ENCODE data around the gene CAPN11. TPM values are rescaled to one million over a fixed set of nuclear protein-coding genes. Genes with fewer than 3 reads are reported as not detected.

Gene CAPN11
- total and polyA plus RNA-seq, 12 donors = 0.09 to 0.72 (median 0.32) TPM; not detected in 4

- 71 to 81% methylated on average over 6 of the region's 6 CpGs for WGBS, 2 donors
- DNase-seq = no peak
- no peak for TF ChIP-seq CTCF (IDR thresholded peaks at IDR 0.05)
- Histone ChIP-seq H3K4me1 (peaks cover 0 to 62% (median 30%) of the 10 kb centered on the region in 9 donors), H3K9me3 (no peaks in the 10 kb centered on the region), H3K27ac (peak overlapping the region in 2 of 10 donors; percentile 80 to 84), H3K4me3 (no peak overlapping the region), H3K36me3 (peaks cover 0 to 93% (median 16%) of the 10 kb centered on the region in 9 donors), H3K27me3 (no peaks in the 10 kb centered on the region)
- no peak for ATAC-seq
- intact Hi-C loops (cut with DNase I) = no loop called here
Observed at GRCh38 chr6:44111434-44112417, 46.9 kb upstream of the CAPN11 start.

- 51 to 58% methylated on average over 3 of the region's 3 CpGs for WGBS, 2 donors
Observed at GRCh38 chr6:44113414-44113813, 45.2 kb upstream of the CAPN11 start.

GRCh38 chr6:44115866-44116265, 42.8 kb upstream of the CAPN11 start:
- no peak for TF ChIP-seq CTCF (IDR thresholded peaks at IDR 0.05)
- Histone ChIP-seq H3K27ac (no peak overlapping the region), H3K9me3 (no peaks in the 10 kb centered on the region), H3K27me3 (no peaks in the 10 kb centered on the region), H3K4me3 (no peak overlapping the region), H3K36me3 (peaks cover 0 to 55% (median 16%) of the 10 kb centered on the region in 9 donors), H3K4me1 (peaks cover 2 to 63% (median 36%) of the 10 kb centered on the region in 9 donors)
- ATAC-seq (no peak), DNase-seq (no peak)
- intact Hi-C loops (cut with DNase I) = no loop called here
- 70 to 72% methylated on average over 5 of the region's 5 CpGs for WGBS, 2 donors

More at GRCh38 chr6:44113414-44113813, 45.2 kb upstream of the CAPN11 start:
- DNase-seq = no peak
- Histone ChIP-seq H3K4me1 (peaks cover 0 to 62% (median 35%) of the 10 kb centered on the region in 9 donors), H3K36me3 (peaks cover 0 to 77% (median 16%) of the 10 kb centered on the region in 9 donors), H3K27ac (no peak overlapping the region), H3K9me3 (no peaks in the 10 kb centered on the region), H3K27me3 (no peaks in the 10 kb centered on the region), H3K4me3 (no peak overlapping the region)
- intact Hi-C loops (cut with DNase I) = no loop called here
- no peak for TF ChIP-seq CTCF (IDR thresholded peaks at IDR 0.05)
- ATAC-seq = no peak

- Histone ChIP-seq H3K27me3 (no peaks in the 10 kb centered on the region), H3K4me1 (peaks cover 6 to 66% (median 45%) of the 10 kb centered on the region in 9 donors), H3K27ac (peak overlapping the region in 2 of 10 donors; percentile 42 to 48), H3K9me3 (no peaks in the 10 kb centered on the region), H3K4me3 (no peak overlapping the region), H3K36me3 (peaks cover 0 to 45% (median 16%) of the 10 kb centered on the region in 9 donors)
- no peak for TF ChIP-seq CTCF (IDR thresholded peaks at IDR 0.05)
- intact Hi-C loops (cut with DNase I) = no loop called here
- WGBS, 2 donors = 36 to 60% methylated on average over 4 of the region's 4 CpGs
- peak in 2 of 8 donors; percentile 32 to 50 for ATAC-seq
- DNase-seq = no peak
Observed at GRCh38 chr6:44116641-44117382, 41.8 kb upstream of the CAPN11 start.

Measured in heart right ventricle (tissue), 16 donors.